H1 (cell line): ENCODE measurements around the gene NIM1K. TPM values are rescaled to one million over a fixed set of nuclear protein-coding genes. Genes with fewer than 3 reads are reported as not detected.

Experiments used
- CHD7 ChIP-seq: fragments of 300-600 bp; sonication (generic); IDR thresholded peaks from 2 replicates; pipeline ENCODE4 v1.7.1; 2012; ENCODE audit warnings: low read length, moderate library complexity, mild to moderate bottlenecking, inconsistent platforms; ENCODE audit not compliant: insufficient replicate concordance
- CTBP2 ChIP-seq: IDR thresholded peaks from 2 replicates; pipeline ENCODE4 v1.7.0; 2011; ENCODE audit warnings: borderline replicate concordance, mild to moderate bottlenecking, moderate library complexity, mixed read lengths, low read length; ENCODE audit not compliant: insufficient read depth, insufficient read length
- MAFK ChIP-seq: IDR thresholded peaks from 2 replicates; pipeline ENCODE4 v1.6.1; 2012; ENCODE audit warnings: low read depth, mild to moderate bottlenecking, improper control_type of control experiment, low read length
- POLR2AphosphoS5 ChIP-seq: IDR thresholded peaks from 2 replicates; pipeline ENCODE4 v1.6.1; 2011; ENCODE audit warnings: low read depth, low read length
- POU5F1 ChIP-seq: IDR thresholded peaks from 2 replicates; pipeline ENCODE4 v1.6.1; 2011; ENCODE audit warnings: low read depth, mild to moderate bottlenecking, low read length, moderate library complexity
- RXRA ChIP-seq: IDR thresholded peaks from 2 replicates; pipeline ENCODE4 v1.6.1; 2011; ENCODE audit warnings: low read depth, mild to moderate bottlenecking, low read length, moderate library complexity; ENCODE audit not compliant: insufficient read depth
- SRF ChIP-seq: IDR thresholded peaks from 2 replicates; pipeline ENCODE4 v1.6.1; 2011; ENCODE audit warnings: mild to moderate bottlenecking, low read depth, low read length, moderate library complexity
- TEAD4 ChIP-seq: IDR thresholded peaks from 2 replicates; pipeline ENCODE4 v1.6.1; 2012; ENCODE audit warnings: low read depth, low read length, inconsistent platforms, mixed read lengths
- polyA plus RNA-seq, 7 experiments: library from polyadenylated mRNA; depleted of rRNA in 3 of 7; stranded (reverse) in 5 of 7; unstranded in 2 of 7; fragments of >200 nt in 5 of 7; fragments of 200-250 nt in 2 of 7; gene quantifications; 1 replicate in 5 of 7; 2 replicates in 1 of 7; 4 replicates in 1 of 7; pipeline versions ENCODE4 v1.2.1 to v1.2.3, GENCODE V29; 2011 to 2013; ENCODE audit warnings: missing spikeins in 2 of 7, mixed read lengths in 2 of 7
- total RNA-seq: library from RNA; stranded (reverse); fragmentation: NEBNext Ultra II Directional; extraction: Animal tissue kit (Norgen Biotek cat#: 25700); gene quantifications from 2 replicates; pipeline ENCODE4 v1.2.1, GENCODE V29; 2021
- TF ChIP-seq, protein P1 (sequence below): IDR thresholded peaks from 2 replicates; pipeline ENCODE4 v1.6.1; 2012; ENCODE audit warnings: inconsistent platforms
- TF ChIP-seq, protein P2 (sequence below): IDR thresholded peaks from 2 replicates; pipeline ENCODE4 v1.6.1; 2011; ENCODE audit warnings: low read depth, mild to moderate bottlenecking, low read length; ENCODE audit not compliant: insufficient read depth

The NIM1K gene
- total and polyA plus RNA-seq, 2 of the 8 experiments (the other 6 are each of a cell fraction or from before 2014, with no cell fraction given), result not detected

GRCh38 chr5:43295202-43295601, 103.2 kb downstream of the NIM1K start (continued):
- TF ChIP-seq TEAD4, result no peak
- TF ChIP-seq RXRA, result no peak
- TF ChIP-seq, protein P1, sequence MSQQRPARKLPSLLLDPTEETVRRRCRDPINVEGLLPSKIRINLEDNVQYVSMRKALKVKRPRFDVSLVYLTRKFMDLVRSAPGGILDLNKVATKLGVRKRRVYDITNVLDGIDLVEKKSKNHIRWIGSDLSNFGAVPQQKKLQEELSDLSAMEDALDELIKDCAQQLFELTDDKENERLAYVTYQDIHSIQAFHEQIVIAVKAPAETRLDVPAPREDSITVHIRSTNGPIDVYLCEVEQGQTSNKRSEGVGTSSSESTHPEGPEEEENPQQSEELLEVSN, result no peak
- no peak for TF ChIP-seq SRF
- TF ChIP-seq, protein P2, sequence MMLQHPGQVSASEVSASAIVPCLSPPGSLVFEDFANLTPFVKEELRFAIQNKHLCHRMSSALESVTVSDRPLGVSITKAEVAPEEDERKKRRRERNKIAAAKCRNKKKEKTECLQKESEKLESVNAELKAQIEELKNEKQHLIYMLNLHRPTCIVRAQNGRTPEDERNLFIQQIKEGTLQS, result no peak
- no peak for TF ChIP-seq CHD7
- TF ChIP-seq CTBP2, result no peak
- TF ChIP-seq POU5F1, result no peak
- TF ChIP-seq MAFK, result no peak
- TF ChIP-seq POLR2AphosphoS5, result no peak
- TF ChIP-seq, all 59 proteins: peak for 0
